HL-60/S4 (cell line): Measurements from ENCODE around the gene PLCXD3.

Experiments used
- in situ Hi-C: fragments of 300-500 bp; cut with MboI; formaldehyde crosslinking; loops from 2 replicates; pipeline ENCODE4 v1.14.3; 2022; ENCODE audit warnings: low sequenced_read_pairs

PLCXD3 gene

GRCh38 chr5:41415242-41415641, 95.2 kb downstream of the PLCXD3 start:
- in situ Hi-C loops: no loop called here

GRCh38 chr5:41414598-41414997, 95.8 kb downstream of the PLCXD3 start:
- in situ Hi-C loops: no loop called here

- in situ Hi-C loops: no loop called here
These were observed 97.3 kb downstream of the PLCXD3 start for GRCh38 chr5:41413074-41413473.

GRCh38 chr5:41412496-41412895, 97.9 kb downstream of the PLCXD3 start:
- in situ Hi-C loops: no loop called here

GRCh38 chr5:41410737-41411136, 99.7 kb downstream of the PLCXD3 start:
- in situ Hi-C loops: no loop called here

GRCh38 chr5:41410307-41410706, 100.1 kb downstream of the PLCXD3 start:
- in situ Hi-C loops: no loop called here

- in situ Hi-C loops: no loop called here
These were observed 101.5 kb downstream of the PLCXD3 start for GRCh38 chr5:41408676-41409443.

- in situ Hi-C loops: no loop called here
These were observed 103.5 kb downstream of the PLCXD3 start for GRCh38 chr5:41406936-41407335.

- in situ Hi-C loops: no loop called here
These were observed 104.0 kb downstream of the PLCXD3 start for GRCh38 chr5:41406424-41406823.

DNA sequence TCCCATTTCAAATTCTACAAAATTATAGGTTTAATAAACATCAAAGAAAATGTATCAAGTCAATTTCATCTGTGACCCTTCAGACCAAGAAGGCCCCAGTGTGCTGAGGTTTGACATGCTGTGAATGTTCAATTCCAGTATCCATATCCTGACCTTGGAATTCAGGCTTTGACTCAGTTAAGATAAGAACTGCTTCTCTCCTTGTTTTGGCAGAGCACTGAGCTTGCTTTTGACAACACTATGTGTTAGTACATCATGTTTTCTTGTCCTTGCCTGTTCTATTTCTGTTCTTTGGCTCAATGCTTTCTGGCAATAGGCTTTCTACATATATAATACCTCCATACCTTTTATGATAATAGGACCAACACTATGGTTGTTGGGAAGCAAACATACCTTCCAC, 105.6 kb downstream of the PLCXD3 start:
- in situ Hi-C loops: no loop called here

DNA sequence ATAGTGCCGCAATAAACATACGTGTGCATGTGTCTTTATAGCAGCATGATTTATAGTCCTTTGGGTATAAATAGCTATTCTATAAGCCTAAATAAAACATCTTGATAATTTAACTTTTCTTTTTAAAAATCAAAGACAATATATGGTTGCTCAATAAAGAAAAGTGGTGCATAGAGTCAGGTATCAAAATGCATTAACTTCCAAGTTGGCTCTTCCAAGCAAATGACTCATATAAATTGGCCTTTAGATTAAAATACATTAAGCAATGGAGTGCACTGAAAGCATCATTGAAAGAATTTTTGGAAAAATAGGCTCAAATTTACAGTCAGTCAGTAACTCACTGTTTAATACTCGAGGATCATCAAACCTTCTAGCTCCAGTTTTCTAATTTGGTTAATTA, 106.6 kb downstream of the PLCXD3 start:
- in situ Hi-C loops: no loop called here

- in situ Hi-C loops: no loop called here
These were observed 107.6 kb downstream of the PLCXD3 start for GRCh38 chr5:41402845-41403244.

GRCh38 chr5:41399839-41400238, 110.6 kb downstream of the PLCXD3 start:
- in situ Hi-C loops: no loop called here

GRCh38 chr5:41392016-41392415, 118.4 kb downstream of the PLCXD3 start:
- in situ Hi-C loops: no loop called here

DNA sequence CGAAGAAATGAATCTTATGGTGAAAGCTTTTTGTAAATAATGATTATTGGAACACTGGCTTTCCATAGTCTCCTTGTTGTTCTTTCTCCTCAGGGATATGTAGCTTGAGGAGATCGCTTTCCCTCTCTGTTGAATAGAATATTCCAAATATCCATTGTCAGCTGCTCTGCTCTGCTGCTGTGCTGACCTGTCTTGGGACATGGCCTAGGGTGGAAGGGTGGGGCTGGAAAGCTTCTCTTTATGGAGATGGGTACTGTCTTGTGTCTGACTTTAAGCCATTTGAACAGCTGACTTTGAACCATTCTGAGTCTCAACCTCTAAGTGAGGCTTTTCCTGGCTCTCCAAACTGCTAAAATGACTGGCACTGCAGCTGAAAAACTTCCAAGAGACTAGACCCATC, 135.8 kb downstream of the PLCXD3 start:
- in situ Hi-C loops: no loop called here

DNA sequence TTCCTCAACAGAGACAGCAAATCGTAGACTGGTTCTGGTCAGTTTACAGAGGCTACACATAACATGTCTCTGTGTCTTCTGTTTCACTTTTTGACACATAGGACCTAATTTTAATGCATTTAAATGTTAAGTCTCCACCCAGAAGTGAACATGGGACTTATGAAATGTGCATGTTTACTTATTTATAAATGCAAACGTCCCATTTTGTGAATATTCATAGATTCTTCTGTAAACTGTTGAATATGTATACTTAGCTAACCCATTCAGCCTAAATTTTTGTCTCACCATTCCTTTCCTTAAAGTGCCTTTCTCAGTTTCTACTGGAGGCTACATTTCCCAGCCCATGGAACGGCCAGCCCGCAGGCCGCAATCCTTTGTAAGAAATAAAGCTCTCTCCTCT, 137.2 kb downstream of the PLCXD3 start:
- in situ Hi-C loops: no loop called here

DNA sequence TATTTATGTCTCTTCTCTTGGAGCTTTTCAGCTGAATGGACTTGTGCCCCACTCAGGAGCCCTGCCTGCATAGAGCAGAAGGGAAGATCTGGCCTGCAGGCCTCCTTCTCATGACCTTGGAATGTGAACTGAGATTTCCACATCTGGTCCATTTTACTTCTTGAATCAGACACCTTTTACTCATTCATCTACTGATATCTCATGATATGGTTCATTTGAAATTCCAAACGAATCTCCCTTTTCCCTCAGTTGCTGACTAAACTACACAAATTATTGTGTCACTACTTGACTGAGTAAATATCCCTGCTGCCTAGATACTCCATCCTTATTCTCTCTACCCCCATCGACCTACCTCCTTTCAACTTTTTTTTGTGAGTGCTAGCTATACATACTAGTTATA, 138.7 kb downstream of the PLCXD3 start:
- in situ Hi-C loops: no loop called here

DNA sequence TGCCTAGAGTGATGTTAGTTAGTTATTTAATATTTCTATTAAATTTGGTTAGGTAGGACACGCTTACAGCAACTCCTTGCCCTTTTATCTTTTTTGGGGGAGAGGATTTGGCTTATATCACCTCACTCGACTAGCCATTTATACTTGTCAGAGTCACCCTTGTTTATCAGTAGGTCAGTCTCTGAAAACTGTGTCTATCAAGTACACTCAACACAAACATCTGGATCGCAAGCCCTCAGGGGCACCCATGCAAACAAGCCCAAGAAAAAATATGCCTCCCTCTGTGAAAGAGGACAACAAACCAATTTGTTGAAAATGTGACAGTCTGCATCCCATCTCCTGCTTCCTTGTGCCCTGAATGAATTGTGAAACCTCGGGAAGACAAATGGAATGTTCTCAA, 139.9 kb downstream of the PLCXD3 start:
- in situ Hi-C loops: no loop called here

- in situ Hi-C loops: no loop called here
These were observed 140.6 kb downstream of the PLCXD3 start for GRCh38 chr5:41369799-41370198.

DNA sequence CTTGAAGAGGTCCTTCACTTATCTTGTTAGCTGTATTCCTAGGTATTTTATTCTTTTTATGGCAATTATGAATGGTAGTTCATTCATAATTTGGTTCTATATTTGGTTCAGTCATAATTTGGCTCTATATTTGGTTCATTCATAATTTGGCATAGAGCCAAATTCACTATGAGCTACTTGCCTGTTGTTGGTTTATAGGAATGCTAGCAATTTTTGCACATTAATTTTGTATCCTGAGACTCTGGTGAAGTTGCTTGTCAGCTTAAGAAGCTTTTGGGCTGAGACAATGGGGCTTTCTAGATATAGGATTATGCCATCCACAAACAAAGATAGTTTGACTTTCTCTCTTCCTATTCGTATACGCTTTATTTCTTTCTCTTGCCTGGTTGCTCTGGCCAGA, 142.2 kb downstream of the PLCXD3 start:
- in situ Hi-C loops: no loop called here

DNA sequence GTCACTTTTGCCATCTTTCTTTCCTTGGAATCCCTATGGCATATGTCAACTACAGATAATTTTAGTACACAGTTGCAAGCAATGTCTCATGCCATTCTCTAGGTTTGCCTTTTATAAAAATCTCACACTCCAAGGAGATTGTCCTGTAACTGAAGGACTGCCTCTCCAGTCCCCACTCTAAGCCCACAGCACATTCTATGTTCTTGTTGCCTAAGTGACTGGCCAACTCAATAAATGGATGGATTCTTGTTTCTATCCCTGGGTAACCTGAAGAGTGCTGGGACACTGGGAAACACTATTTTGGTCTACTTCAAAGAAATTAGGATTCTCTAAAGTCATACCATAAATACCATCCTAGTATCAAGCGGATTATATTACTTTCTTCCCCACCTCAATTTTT, 145.0 kb downstream of the PLCXD3 start:
- in situ Hi-C loops: no loop called here

- in situ Hi-C loops: no loop called here
These were observed 146.1 kb downstream of the PLCXD3 start for GRCh38 chr5:41364346-41364745.

DNA sequence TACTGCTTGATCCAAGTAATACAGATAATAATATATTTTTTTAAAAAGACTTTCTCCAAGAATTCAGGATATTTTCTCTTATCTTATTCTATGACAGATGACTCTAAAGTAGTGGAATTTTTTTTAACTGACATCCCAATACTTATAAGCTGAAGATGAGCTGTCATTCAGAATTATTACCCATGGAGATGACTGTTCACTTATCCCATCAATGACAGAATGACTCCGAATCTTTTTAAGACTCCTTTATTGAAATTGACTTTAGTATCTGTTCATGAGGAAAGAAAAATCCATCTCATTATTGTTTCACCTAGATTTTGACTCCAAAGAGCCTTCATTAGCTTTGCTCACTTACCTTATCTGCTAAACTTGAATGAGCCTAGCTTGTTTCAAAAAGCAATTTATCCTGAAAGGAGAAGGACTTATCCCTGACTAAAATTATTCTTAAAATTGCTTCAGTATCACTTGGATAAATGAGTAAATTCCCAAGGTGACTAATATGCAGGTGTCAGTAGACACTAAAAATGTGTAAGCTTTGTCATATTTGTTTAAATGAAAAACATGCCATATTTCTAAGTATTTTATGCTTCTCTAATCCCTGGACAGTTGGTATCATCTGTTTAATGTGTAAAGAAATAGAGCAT, 146.9 kb downstream of the PLCXD3 start:
- in situ Hi-C loops: no loop called here
